K562 (cell line): ENCODE results near the gene VPS18. TPM values are rescaled to one million over a fixed set of nuclear protein-coding genes. Genes with fewer than 3 reads are reported as not detected.

Experiments
- AFF4 ChIP-seq: sonication (generic); formaldehyde crosslinking; IDR thresholded peaks from 2 replicates; pipeline ENCODE4 v1.8.0; 2023; ENCODE audit warnings: mild to moderate bottlenecking, missing genetic modification reagents
- PHB ChIP-seq: fragments of 250-450 bp; sonication (Bioruptor Pico); IDR thresholded peaks from 2 replicates; pipeline ENCODE4 v1.5.0; 2021
- PHF21A ChIP-seq: fragments of 450-650 bp; IDR thresholded peaks from 2 replicates; pipeline ENCODE4 v1.6.1; 2017; ENCODE audit warnings: low read depth, borderline replicate concordance
- RB1 ChIP-seq: fragments of 450-650 bp; IDR thresholded peaks from 2 replicates; pipeline ENCODE4 v1.6.1; 2017; ENCODE audit warnings: low read depth, mild to moderate bottlenecking
- YBX1 ChIP-seq: fragments of 450-650 bp; IDR thresholded peaks from 2 replicates; pipeline ENCODE4 v1.7.1; 2016; ENCODE audit warnings: mild to moderate bottlenecking
- ZBTB2 ChIP-seq: fragments of 450-650 bp; IDR thresholded peaks from 2 replicates; pipeline ENCODE4 v1.6.1; 2016; ENCODE audit warnings: antibody characterized with exemption
- ZBTB40 ChIP-seq, 2 experiments: fragments of 450-650 bp in 1 of 2; sonication (generic) in 1 of 2; formaldehyde crosslinking in 1 of 2; IDR thresholded peaks; 2 replicates each; pipeline versions ENCODE4 v1.7.1 to v1.9.0; 2016 to 2022; ENCODE audit warnings: inconsistent platforms in 1 of 2, mild to moderate bottlenecking in 1 of 2, missing genetic modification reagents in 1 of 2
- polyA plus RNA-seq, 8 experiments: library from polyadenylated mRNA; depleted of rRNA in 4 of 8; stranded (reverse) in 5 of 8; unstranded in 3 of 8; fragments of >200 nt; fragmentation: Nextera tagmentation in 2 of 8; fragmentation: Illumina TruSeq in 1 of 8; extraction: Ambion mirVana in 2 of 8; extraction: Trizol in 1 of 8; gene quantifications; 2 replicates each; pipeline versions ENCODE4 v1.2.1 to v1.2.3, GENCODE V29; 2011 to 2014; ENCODE audit warnings: inconsistent platforms in 1 of 8, missing spikeins in 1 of 8
- total RNA-seq, 7 experiments: library from RNA; depleted of rRNA in 6 of 7; stranded (reverse); fragments of >200 nt in 6 of 7; fragmentation: Illumina TruSeq in 2 of 7; extraction: Trizol in 2 of 7; gene quantifications; 2 replicates each; pipeline versions ENCODE4 v1.2.1 to v1.2.3, GENCODE V29; 2011 to 2021; ENCODE audit warnings: low replicate concordance in 1 of 7

Gene VPS18
- total and polyA plus RNA-seq, 9 of the 15 experiments (the other 6 are each of a cell fraction or from before 2014, with no cell fraction given) = 0.73 to 19.9 (median 8.5) TPM

GRCh38 chr15:40873694-40874561, 20.3 kb upstream of the VPS18 start, which contains the start of gene RHOV (continued):
- TF ChIP-seq ZBTB40 (IDR thresholded peaks at IDR 0.05) (no peak), ZBTB40 (CRISPR knock-in tag; IDR thresholded peaks at IDR 0.05) (no peak), YBX1 (no peak), AFF4 (CRISPR knock-in tag) (peak; percentile 52; the same call in 1 of the 2 replicates), PHF21A (no peak), PHB (CRISPR knock-in tag) (no peak), ZBTB2 (no peak), RB1 (peak; percentile 75)
